HepG2 (cell line): ENCODE measurements around the gene SLC26A4. TPM values are rescaled to one million over a fixed set of nuclear protein-coding genes. Genes with fewer than 3 reads are reported as not detected.
A peak's percentile ranks its signal among the peaks of the same experiment; 100 is the strongest.

Experiments used
- FOXA1 ChIP-seq, 2 experiments: fragments of 450-650 bp in 1 of 2; sonication (generic) in 1 of 2; formaldehyde crosslinking in 1 of 2; IDR thresholded peaks; 2 replicates each; pipeline versions ENCODE4 v1.4.0 to v1.6.1; 2016 to 2020; ENCODE audit warnings: missing genetic modification reagents in 1 of 2
- FOXC1 ChIP-seq: sonication (generic); formaldehyde crosslinking; IDR thresholded peaks from 2 replicates; pipeline ENCODE4 v1.8.0; 2022; ENCODE audit warnings: mild to moderate bottlenecking, missing genetic modification reagents, borderline replicate concordance
- FOXJ3 ChIP-seq: sonication (generic); formaldehyde crosslinking; IDR thresholded peaks from 2 replicates; pipeline ENCODE4 v1.4.0; 2020; ENCODE audit warnings: missing genetic modification reagents, mild to moderate bottlenecking, borderline replicate concordance
- FOXO1 ChIP-seq: sonication (generic); formaldehyde crosslinking; IDR thresholded peaks from 2 replicates; pipeline ENCODE4 v1.4.0; 2020; ENCODE audit warnings: missing genetic modification reagents
- NKX3-1 ChIP-seq: sonication (generic); formaldehyde crosslinking; IDR thresholded peaks from 2 replicates; pipeline ENCODE4 v1.5.0; 2020; ENCODE audit warnings: missing genetic modification reagents
- PHF5A ChIP-seq: IDR thresholded peaks from one replicate; pipeline ENCODE4 v1.6.1; 2018; ENCODE audit warnings: low read depth, missing genetic modification reagents; ENCODE audit not compliant: unreplicated experiment
- SMAD9 ChIP-seq: sonication (generic); formaldehyde crosslinking; IDR thresholded peaks from 2 replicates; pipeline ENCODE4 v1.5.1; 2020; ENCODE audit warnings: mild to moderate bottlenecking, missing genetic modification reagents
- ZBTB33 ChIP-seq: sonication (generic); formaldehyde crosslinking; IDR thresholded peaks from 2 replicates; pipeline ENCODE4 v1.4.0; 2020; ENCODE audit warnings: missing genetic modification reagents
- ZBTB7B ChIP-seq: sonication (generic); formaldehyde crosslinking; IDR thresholded peaks from 2 replicates; pipeline ENCODE4 v1.4.0; 2020; ENCODE audit warnings: missing genetic modification reagents
- ZNF747 ChIP-seq: sonication (generic); formaldehyde crosslinking; IDR thresholded peaks from 2 replicates; pipeline ENCODE4 v1.8.1; 2023; ENCODE audit warnings: missing genetic modification reagents, mild to moderate bottlenecking, borderline replicate concordance
- ZNF766 ChIP-seq: sonication (generic); formaldehyde crosslinking; IDR thresholded peaks from 2 replicates; pipeline ENCODE4 v1.5.0; 2020; ENCODE audit warnings: missing genetic modification reagents, borderline replicate concordance
- polyA plus RNA-seq, 8 experiments: library from polyadenylated mRNA; depleted of rRNA in 3 of 8; stranded (reverse) in 7 of 8; unstranded in 1 of 8; fragments of >200 nt; fragmentation: Illumina TruSeq in 4 of 8; extraction: Trizol in 4 of 8; gene quantifications; 2 replicates each; pipeline versions ENCODE4 v1.2.1 to v1.2.3, GENCODE V29; 2011 to 2016; ENCODE audit warnings: low read depth in 4 of 8, missing spikeins in 1 of 8, mixed read lengths in 1 of 8; ENCODE audit not compliant: insufficient read depth in 1 of 8
- total RNA-seq, 5 experiments: library from RNA; depleted of rRNA; stranded (reverse); fragments of >200 nt; fragmentation: Illumina TruSeq; extraction: Trizol; gene quantifications; 2 replicates each; pipeline ENCODE4 v1.2.3, GENCODE V29; 2016; ENCODE audit warnings: low read depth in 1 of 5
- TF ChIP-seq, protein P1 (sequence below): sonication (generic); formaldehyde crosslinking; IDR thresholded peaks from 2 replicates; pipeline ENCODE4 v1.5.1; 2020; ENCODE audit warnings: mild to moderate bottlenecking, missing genetic modification reagents
- TF ChIP-seq, protein P2 (sequence below): sonication (generic); formaldehyde crosslinking; IDR thresholded peaks from 2 replicates; pipeline ENCODE4 v1.4.0; 2020; ENCODE audit warnings: missing genetic modification reagents
- TF ChIP-seq, protein P3 (sequence below): sonication (generic); formaldehyde crosslinking; IDR thresholded peaks from 2 replicates; pipeline ENCODE4 v1.4.0; 2020; ENCODE audit warnings: mild to moderate bottlenecking, low read depth, missing genetic modification reagents
- TF ChIP-seq, protein P4 (sequence below): IDR thresholded peaks from 2 replicates; pipeline ENCODE4 v1.6.1; 2016; ENCODE audit warnings: missing genetic modification reagents, missing compliant biosample characterization
- TF ChIP-seq, protein P5 (sequence below): sonication (generic); formaldehyde crosslinking; IDR thresholded peaks from 2 replicates; pipeline ENCODE4 v1.4.0; 2020; ENCODE audit warnings: missing genetic modification reagents

Gene SLC26A4
- total and polyA plus RNA-seq, 2 of the 13 experiments (the other 11 are each of a cell fraction or from before 2014, with no cell fraction given): 0.08 to 0.11 TPM

GRCh38 chr7:107744345-107744750, 83.7 kb downstream of the SLC26A4 start (continued):
- TF ChIP-seq, protein P1, sequence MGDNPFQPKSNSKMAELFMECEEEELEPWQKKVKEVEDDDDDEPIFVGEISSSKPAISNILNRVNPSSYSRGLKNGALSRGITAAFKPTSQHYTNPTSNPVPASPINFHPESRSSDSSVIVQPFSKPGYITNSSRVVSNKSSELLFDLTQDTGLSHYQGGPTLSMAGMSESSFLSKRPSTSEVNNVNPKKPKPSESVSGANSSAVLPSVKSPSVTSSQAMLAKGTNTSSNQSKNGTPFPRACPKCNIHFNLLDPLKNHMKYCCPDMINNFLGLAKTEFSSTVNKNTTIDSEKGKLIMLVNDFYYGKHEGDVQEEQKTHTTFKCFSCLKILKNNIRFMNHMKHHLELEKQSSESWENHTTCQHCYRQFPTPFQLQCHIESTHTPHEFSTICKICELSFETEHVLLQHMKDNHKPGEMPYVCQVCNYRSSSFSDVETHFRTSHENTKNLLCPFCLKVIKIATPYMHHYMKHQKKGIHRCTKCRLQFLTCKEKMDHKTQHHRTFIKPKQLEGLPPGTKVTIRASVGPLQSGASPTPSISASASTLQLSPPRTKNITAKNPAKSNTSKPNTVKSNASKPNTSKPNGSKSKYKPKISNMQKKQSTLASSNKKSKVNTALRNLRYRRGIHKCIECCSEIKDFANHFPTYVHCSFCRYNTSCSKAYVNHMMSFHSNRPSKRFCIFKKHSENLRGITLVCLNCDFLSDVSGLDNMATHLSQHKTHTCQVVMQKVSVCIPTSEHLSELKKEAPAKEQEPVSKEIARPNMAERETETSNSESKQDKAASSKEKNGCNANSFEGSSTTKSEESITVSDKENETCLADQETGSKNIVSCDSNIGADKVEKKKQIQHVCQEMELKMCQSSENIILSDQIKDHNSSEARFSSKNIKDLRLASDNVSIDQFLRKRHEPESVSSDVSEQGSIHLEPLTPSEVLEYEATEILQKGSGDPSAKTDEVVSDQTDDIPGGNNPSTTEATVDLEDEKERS (CRISPR knock-in tag): no peak
- TF ChIP-seq ZNF766 (CRISPR knock-in tag) (no peak), FOXA1 (IDR thresholded peaks at IDR 0.05) (no peak), FOXA1 (CRISPR knock-in tag; IDR thresholded peaks at IDR 0.05) (no peak), SMAD9 (CRISPR knock-in tag) (no peak), FOXC1 (CRISPR knock-in tag) (peak; percentile 6; the same call in 1 of the 2 replicates), ZNF747 (CRISPR knock-in tag) (no peak; the same call in 1 of the 2 replicates), FOXJ3 (0 out of 2 replicates have a peak, but pooled peaks have one; percentile 40), NKX3-1 (CRISPR knock-in tag) (no peak), ZBTB33 (CRISPR knock-in tag) (no peak), ZBTB7B (CRISPR knock-in tag) (no peak), PHF5A (CRISPR knock-in tag) (no peak), FOXO1 (CRISPR knock-in tag) (no peak)
- TF ChIP-seq, protein P2, sequence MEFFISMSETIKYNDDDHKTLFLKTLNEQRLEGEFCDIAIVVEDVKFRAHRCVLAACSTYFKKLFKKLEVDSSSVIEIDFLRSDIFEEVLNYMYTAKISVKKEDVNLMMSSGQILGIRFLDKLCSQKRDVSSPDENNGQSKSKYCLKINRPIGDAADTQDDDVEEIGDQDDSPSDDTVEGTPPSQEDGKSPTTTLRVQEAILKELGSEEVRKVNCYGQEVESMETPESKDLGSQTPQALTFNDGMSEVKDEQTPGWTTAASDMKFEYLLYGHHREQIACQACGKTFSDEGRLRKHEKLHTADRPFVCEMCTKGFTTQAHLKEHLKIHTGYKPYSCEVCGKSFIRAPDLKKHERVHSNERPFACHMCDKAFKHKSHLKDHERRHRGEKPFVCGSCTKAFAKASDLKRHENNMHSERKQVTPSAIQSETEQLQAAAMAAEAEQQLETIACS (CRISPR knock-in tag): 0 out of 2 replicates have a peak, but pooled peaks have one; percentile 52
- TF ChIP-seq, protein P3, sequence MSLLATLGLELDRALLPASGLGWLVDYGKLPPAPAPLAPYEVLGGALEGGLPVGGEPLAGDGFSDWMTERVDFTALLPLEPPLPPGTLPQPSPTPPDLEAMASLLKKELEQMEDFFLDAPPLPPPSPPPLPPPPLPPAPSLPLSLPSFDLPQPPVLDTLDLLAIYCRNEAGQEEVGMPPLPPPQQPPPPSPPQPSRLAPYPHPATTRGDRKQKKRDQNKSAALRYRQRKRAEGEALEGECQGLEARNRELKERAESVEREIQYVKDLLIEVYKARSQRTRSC: no peak
- TF ChIP-seq, protein P4, sequence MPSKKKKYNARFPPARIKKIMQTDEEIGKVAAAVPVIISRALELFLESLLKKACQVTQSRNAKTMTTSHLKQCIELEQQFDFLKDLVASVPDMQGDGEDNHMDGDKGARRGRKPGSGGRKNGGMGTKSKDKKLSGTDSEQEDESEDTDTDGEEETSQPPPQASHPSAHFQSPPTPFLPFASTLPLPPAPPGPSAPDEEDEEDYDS (CRISPR knock-in tag): no peak
- TF ChIP-seq, protein P5, sequence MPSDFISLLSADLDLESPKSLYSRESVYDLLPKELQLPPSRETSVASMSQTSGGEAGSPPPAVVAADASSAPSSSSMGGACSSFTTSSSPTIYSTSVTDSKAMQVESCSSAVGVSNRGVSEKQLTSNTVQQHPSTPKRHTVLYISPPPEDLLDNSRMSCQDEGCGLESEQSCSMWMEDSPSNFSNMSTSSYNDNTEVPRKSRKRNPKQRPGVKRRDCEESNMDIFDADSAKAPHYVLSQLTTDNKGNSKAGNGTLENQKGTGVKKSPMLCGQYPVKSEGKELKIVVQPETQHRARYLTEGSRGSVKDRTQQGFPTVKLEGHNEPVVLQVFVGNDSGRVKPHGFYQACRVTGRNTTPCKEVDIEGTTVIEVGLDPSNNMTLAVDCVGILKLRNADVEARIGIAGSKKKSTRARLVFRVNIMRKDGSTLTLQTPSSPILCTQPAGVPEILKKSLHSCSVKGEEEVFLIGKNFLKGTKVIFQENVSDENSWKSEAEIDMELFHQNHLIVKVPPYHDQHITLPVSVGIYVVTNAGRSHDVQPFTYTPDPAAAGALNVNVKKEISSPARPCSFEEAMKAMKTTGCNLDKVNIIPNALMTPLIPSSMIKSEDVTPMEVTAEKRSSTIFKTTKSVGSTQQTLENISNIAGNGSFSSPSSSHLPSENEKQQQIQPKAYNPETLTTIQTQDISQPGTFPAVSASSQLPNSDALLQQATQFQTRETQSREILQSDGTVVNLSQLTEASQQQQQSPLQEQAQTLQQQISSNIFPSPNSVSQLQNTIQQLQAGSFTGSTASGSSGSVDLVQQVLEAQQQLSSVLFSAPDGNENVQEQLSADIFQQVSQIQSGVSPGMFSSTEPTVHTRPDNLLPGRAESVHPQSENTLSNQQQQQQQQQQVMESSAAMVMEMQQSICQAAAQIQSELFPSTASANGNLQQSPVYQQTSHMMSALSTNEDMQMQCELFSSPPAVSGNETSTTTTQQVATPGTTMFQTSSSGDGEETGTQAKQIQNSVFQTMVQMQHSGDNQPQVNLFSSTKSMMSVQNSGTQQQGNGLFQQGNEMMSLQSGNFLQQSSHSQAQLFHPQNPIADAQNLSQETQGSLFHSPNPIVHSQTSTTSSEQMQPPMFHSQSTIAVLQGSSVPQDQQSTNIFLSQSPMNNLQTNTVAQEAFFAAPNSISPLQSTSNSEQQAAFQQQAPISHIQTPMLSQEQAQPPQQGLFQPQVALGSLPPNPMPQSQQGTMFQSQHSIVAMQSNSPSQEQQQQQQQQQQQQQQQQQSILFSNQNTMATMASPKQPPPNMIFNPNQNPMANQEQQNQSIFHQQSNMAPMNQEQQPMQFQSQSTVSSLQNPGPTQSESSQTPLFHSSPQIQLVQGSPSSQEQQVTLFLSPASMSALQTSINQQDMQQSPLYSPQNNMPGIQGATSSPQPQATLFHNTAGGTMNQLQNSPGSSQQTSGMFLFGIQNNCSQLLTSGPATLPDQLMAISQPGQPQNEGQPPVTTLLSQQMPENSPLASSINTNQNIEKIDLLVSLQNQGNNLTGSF: 0 out of 2 replicates have a peak, but pooled peaks have one; percentile 52
